ENCODE results near the gene FAM240B.

Gene FAM240B

GRCh38 chr9:38662763-38663593 lies 57.0 kb downstream of the FAM240B start:
- no peak for DNase-seq

GRCh38 chr9:38659538-38659937 lies 60.4 kb downstream of the FAM240B start:
- DNase-seq = no peak

GRCh38 chr9:38656896-38657295 lies 63.0 kb downstream of the FAM240B start:
- DNase-seq = no peak

GRCh38 chr9:38652486-38652885 lies 67.4 kb downstream of the FAM240B start:
- no peak for DNase-seq

- no peak for DNase-seq
Observed at GRCh38 chr9:38652044-38652443, 67.9 kb downstream of the FAM240B start.

GRCh38 chr9:38651400-38652042 lies 68.4 kb downstream of the FAM240B start:
- DNase-seq = no peak

GRCh38 chr9:38650564-38650963 lies 69.4 kb downstream of the FAM240B start:
- no peak for DNase-seq

- DNase-seq = no peak
Observed at GRCh38 chr9:38649731-38650363, 70.1 kb downstream of the FAM240B start.

GRCh38 chr9:38644601-38645000 lies 75.3 kb downstream of the FAM240B start:
- DNase-seq = no peak
